ENCODE results near the gene CMSS1.

CMSS1 gene

DNA sequence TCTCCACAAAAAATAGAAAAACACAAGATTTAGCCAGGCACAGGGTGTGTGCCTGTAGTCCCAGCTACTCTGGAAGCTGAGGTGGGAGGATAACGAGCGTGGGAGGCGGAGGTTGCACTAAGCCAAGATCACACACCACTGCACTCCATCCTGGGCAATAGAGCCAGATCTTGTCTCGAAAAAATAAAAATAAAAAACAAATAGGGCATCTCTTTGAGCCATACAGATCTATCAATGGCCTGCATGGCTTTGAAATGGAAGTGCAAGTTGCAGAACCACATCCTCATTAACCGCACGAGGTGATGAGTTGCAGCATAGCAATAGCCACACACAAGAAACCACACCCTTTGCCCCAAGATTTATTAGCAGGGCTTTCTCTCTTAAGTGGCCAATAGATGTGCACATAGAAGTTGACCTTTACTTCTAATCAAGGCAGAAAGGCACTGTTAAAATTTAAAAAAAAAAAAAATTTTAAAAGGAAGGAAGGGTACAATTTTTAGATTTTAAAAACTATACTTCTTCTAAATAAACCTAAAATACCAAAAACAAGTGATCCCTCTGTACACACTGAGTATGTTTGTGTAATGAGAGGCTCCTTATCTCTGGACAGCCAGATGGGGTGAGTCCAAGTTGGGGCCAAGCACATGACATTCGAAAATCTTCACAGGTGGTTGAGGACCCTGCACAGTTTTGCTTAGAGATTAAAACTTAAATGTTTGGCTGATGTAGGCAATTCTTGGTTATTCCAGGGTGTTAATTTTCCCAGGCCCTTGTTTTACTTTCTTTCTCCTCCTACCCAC lies 243.2 kb downstream of the CMSS1 start:
- no peak for DNase-seq

DNA sequence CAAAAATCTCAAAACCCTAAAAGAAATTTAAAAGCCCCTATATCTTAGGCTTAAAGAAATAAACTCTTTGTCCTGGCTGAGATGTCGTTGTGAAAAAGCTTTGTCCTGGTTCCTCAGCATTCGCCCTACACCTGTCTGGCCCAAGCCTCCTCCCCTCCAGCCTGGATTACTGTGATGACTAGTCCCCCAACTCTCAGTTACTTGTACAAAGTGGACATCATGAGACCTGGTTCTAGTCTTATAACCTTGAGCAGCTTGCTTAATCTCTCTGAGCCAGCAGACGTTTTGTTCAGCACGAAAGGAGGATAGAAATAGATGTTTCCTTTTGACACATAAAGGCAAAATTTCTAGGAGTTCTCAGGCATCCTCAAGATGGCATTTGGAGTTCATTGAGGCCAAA lies 245.0 kb downstream of the CMSS1 start:
- DNase-seq = no peak

- DNase-seq = no peak
Observed at GRCh38 chr3:100063929-100064461, 246.3 kb downstream of the CMSS1 start.

GRCh38 chr3:100067589-100067988 lies 249.9 kb downstream of the CMSS1 start:
- no peak for DNase-seq

GRCh38 chr3:100068826-100069225 lies 251.2 kb downstream of the CMSS1 start:
- DNase-seq = peak; percentile 82

- DNase-seq = no peak
Observed at GRCh38 chr3:100069472-100069871, 251.8 kb downstream of the CMSS1 start.

- DNase-seq = no peak
Observed at GRCh38 chr3:100072326-100073048, 254.8 kb downstream of the CMSS1 start.

DNA sequence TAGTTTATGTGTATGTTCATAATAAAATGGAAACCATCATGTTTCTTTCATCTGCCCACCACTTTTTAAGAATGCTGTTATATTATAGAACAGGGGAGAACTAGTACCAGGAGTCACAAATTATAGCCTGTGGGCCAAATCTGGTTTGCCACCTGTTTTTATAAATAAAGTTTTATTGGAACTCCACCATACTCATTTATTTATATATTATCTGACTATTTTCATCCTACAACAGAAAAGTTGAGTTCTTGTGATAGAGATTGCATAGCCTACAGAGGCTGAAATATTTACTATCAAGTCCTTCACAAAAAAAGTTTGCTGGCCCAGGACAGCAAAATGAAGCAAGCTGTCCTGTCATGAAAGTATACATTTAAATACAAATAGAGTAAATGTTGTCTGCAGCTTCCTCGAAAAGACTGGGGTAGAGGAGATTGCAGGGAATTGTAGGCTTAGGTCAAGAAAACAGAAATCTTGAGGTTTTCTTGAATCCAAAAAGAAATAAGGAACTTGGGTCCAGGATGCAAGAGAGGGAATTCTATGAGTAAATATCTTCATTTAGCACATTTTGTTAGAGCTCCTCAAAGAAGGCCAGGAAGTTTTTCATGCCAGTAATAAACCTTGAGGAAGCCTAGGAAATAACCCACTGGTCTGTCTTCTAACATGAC lies 255.5 kb downstream of the CMSS1 start:
- DNase-seq = no peak

- DNase-seq = no peak
Observed at GRCh38 chr3:100073714-100074307, 256.1 kb downstream of the CMSS1 start.

DNA sequence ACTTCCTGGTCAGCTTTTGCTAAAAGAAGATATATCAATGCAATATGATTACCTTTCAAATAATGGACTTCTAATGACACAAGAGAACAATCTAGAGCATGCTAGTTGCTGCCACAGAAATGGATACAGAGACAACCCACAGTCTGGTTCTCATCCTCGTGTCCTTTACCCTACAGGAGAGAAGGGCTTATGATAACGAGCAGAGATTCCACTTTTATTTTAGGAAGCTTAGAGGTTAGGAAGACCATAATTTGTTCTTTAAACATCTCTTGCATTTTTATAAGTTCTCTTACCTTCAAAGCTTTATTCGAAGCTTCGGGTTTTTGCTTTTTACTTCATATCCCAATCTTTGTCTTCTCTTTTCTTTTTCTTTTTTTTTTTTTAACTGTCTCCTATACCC lies 257.5 kb downstream of the CMSS1 start:
- no peak for DNase-seq

DNA sequence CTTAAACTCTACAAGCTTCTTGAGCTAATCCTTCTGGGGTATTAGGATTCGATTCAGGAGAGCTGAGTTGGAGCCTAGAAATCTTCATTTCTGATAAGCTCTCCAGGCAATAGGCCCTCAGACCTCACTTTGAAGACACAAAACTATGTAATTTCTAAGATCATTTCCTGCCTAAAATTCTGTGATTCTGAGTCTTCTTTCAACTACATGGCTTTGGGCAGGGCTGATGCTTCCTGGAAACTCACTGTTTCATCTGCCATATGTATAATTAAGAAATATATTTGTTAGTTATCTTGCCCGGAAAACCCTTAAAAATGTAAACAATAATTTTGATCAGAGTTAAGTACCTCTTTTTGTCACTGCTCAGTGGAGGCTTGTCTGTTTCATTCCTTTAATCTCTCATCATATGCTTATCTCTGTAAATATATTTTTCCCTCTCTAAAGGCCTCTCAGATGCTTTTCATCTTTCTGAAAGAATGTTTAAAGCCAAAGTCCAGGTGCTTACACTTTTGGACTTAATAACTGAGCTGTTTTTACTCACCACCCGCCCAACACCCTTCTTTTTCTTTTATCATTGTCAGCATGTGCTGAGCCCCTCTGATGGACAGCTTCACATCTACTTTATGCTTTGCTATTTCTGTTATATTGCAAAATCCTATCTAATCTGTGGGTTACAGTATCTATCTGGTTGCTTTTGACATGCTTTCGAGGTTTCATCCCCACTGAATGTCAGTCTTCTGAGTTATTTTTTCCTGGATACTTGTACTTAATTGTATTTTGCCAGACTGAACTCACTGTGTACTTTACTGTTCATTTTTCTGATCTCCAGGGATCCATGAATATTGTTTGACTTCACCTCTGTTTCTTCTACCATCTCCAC lies 258.4 kb downstream of the CMSS1 start:
- no peak for DNase-seq

DNA sequence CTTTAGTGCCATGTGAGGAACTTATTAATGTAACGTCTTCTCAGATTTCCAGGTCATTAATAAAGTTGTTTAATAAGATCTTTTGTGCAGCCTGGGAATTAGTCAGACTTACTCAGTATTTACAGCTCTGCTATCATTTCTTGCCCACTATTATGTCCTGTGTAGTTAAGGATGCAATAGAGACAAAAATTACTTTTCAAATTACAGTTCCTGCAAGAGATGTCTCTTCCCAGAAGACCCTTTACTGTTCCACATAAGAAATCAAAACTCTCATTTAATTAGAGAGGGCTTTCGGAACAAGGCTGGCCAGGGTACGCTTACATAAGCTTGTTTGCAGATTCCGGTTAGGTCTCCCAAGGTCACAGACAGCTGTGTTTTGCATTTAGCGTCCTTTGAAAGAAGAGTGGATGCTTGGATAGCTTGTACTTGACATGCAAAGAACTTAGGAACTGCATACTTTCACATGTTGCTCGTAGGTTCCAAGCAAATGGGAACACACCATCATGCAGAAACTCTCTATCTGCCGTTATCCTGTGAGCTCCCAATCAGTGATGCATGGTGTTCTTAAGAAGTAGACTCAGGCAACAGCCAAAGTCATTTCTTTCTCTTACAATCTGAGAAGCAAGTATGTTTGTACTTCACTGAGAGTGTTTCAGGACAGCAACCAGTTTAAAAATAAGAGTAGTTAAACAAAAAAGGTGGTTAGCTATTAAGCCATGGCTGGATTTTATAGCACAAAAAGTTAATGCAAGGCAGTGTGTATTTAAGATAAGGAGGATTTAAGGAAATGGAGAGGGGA lies 259.3 kb downstream of the CMSS1 start:
- DNase-seq = no peak

DNA sequence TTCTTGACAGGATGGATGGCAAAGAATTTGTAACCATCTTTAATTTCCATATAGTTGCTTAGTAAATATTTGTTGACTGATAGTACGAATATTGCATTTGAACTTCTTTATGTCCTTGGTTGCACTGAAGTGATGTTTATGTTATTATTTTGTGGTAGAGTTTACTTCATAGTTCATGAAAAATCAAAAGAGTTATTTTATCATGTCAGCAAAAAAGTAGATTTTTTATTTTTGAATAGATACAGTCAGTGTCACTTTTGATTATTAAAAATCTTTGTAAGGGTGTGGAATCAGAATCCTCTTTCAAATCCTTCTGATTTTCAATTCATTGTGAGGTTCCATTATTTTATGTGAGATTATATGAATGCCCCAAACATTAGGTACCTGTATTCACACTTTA lies 261.7 kb downstream of the CMSS1 start:
- DNase-seq = no peak

DNA sequence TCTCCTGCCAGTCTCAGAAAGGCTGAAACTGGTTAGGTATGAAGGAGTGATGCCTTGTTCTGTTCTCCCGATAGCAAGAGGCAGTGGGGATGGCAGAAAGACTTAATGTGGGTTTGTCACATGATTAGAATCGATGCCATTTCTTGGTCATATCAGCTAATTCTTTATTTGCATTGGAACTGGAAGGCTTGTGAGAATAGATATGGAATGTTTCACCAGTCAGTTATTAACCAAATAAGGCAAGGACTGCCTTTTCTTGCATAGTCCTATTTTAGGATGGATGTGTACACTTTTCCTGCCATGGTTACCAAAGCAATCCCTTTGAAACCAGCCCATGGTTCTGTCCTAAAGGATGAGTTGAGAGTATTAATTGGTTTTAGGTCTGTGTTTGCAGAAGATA lies 262.9 kb downstream of the CMSS1 start:
- no peak for DNase-seq

- DNase-seq = no peak
Observed at GRCh38 chr3:100081311-100081710, 263.6 kb downstream of the CMSS1 start.

GRCh38 chr3:100081986-100082692 lies 264.5 kb downstream of the CMSS1 start:
- DNase-seq = no peak

DNA sequence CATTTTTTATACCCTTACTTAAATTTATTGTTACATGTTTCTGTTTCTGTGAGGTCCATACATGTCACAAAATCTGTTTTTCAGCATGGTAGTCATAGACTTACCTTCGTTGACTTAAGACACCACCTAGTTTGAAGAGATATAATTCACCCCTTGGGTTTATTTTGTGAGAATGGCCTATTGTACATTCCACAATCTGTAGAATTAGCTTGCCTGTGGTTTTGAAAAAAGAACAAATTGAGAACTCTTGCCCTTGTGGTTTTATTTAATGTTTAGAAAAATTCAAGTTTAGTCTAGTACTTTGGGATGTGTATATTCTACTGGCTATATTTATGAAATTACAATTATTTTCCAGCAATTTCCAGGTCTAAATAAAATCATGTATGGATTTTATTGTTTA lies 265.1 kb downstream of the CMSS1 start:
- DNase-seq = no peak

DNA sequence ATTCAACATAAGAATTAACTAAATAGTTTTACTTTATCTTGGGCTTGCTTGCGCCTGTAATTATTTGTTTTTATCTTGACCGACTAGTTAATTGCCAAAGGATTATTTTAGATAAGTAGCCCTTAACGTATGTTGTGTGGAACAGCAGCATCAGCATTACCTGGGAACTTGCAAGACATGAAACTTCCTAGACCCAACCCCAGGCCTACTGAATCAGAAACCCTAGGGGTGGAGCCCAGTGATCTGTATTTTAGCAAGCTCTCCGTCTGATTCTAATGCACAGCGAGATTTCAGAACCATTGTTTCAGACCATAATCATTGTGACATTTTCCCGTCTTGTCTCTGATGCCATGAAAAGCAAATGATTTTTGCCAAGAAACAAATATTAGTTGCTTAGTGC lies 265.5 kb downstream of the CMSS1 start:
- no peak for DNase-seq

- no peak for DNase-seq
Observed at GRCh38 chr3:100084100-100084806, 266.6 kb downstream of the CMSS1 start.

- no peak for DNase-seq
Observed at GRCh38 chr3:100086401-100086800, 268.7 kb downstream of the CMSS1 start.
